ENCODE results near the gene RTP5.

Gene RTP5

DNA sequence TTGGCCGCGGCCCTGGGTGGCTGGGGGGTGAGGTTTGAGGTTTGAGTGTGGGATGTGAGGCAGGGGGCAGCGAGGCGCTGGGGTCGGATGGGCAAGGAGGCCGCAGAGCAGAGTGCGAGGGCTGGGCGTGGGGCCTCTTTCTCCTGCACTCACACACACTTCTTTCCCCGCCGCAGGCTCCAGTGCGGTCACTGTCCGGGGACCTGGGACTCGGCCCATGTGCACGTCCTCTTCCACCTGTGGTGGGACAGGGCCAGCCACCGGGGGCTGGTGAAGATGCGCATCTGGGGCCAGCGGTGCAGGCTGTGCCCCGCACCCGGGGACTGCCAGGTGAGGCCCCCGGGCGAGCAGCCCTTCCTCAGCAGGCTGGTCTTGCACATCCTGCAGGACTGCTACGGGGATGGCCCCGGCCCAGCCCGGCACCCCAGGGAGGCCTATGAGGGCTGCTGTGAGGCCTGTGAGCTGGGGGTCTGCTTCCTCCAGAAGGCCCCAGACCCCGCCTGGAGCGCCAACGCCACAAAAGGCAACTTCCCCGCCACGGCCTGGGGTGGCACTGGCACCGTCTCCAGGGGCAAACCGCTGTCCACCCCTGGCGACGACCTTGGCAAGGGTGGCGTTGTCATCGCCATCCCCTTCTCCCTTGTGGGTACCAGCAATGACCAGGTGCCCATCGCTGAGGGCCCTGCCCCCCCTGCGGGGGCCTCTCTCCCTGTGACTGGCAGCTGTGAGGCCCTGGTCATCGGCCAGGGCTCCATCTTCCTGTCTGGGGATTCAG, 2.2 kb downstream of the RTP5 start:
- no peak for DNase-seq

DNA sequence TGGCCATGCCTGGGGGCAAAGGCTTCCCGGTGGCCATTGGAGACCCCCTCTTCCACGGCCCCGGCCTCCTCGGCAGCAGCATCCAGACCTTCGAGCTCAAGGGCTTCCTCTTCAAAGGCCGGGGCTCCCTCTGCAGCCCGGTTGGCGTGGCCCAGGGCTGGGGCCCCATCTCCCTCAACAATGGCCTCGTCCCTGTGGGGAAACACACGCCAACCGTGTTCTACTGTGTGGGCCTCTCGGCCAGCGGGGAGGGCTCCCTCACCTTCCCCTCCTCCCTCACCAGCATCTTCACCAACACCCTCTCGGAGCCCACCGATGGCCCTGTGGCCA, 2.7 kb downstream of the RTP5 start:
- no peak for DNase-seq

DNA sequence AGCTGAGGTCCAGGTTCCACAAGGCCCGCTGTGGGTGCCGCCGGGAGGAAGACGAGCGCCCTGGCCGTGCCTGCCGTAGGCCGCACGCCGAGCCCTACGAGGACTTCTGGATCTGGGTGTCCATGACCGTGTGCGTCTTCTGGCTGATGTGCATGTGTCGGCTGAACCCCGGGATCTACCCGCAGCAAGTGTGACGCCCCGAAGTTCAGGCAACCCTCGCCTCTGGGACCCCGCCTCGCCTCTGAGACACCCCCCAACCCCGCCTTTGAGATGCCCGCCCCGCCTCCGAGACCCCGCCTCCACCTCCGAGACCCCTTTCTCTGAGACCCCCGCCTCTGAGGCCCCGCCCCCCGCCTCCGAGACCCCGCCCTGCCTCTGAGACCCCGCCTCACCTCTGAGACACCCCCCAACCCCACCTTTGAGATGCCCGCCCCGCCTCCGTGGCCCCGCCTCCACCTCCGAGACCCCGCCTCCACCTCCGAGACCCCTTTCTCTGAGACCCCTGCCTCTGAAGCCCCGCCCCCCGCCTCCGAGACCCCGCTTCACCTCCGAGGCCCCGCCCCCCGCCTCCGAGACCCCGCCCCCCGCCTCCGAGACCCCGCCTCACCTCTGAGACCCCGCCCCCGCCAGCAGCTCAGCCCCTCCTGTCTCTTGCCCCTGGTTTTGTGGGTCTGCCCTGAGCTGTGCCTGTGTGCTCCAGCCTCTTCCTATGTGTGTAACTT, 3.7 kb downstream of the RTP5 start:
- no peak for DNase-seq

DNA sequence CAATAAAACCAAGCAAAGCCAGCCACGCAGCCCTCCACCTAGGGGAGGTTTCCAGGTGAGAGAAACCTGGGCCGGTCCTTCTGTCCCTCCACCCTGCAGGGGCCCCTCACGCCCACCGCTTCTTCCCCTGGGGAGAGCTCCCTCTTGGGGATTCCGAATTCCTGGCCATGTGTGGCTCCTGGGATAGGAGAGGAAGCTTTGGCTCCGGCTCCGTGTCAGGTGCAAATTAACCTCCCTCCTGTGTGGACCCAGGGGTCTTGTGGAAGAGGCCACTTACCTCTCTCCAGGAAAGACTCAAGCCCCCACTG, 4.2 kb downstream of the RTP5 start:
- no peak for DNase-seq

DNA sequence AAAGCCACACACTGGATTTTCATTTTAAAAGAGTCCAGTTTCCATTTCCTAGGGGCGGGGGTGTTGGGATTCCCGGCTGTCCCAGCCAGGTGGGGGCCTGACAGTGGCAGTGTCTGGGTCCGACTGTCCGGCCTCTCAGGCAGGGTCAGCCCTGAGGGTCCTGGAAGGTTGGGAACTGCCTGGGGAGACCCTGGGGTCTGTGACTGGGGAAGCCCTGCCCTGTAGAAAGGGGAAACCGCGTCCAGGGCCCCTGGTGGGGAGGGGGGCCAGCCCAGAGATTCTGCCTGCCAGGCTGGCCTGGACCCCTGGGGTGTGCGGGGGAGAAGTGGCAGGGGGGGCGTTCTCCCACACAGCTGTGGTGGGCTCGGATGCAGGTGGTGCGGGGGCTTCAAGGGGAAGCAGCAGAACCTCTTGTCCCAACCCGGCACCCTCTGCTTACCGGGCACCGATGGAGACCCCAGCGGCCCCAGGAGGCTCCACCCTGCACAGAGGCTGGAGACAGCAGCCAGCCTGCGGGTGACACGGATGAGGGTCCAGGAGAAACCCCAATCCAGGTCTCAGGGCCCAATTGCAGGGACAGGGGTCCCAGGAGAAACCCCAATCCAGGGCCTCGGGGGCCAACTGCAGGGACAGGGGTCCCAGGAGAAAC, 4.9 kb downstream of the RTP5 start:
- no peak for DNase-seq

DNA sequence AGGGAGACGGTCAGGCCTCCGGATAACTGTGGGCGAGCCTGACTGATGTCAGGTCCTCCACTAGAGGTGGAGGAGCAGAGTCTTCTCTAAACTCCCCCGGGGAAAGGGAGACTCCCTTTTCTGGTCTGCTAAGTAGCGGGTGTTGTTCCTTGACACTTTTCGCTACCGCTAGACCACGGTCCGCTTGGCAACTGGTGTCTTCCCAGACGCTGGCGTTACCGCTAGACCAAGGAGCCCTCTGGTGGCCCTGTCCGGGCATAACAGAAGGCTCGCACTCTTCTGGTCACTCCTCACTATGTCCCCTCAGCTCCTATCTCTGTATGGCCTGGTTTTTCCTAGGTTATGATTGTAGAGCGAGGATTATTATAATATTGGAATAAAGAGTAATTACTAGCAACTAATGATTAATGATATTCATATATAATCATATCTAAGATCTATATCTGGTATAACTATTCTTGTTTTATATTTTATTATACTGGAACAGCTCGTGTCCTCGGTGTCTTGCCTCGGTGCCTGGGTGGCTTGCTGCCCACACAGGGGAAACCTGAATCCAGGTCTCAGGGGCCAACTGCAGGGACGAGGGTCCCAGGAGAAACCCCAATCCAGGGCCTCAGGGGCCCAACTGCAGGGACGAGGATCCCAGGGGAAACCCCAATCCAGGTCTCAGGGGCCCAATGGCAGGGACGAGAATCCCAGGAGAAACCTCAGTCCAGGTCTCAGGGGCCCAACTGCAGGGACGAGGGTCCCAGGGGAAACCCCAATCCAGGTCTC, 6.4 kb downstream of the RTP5 start:
- DNase-seq: peak; percentile 16

DNA sequence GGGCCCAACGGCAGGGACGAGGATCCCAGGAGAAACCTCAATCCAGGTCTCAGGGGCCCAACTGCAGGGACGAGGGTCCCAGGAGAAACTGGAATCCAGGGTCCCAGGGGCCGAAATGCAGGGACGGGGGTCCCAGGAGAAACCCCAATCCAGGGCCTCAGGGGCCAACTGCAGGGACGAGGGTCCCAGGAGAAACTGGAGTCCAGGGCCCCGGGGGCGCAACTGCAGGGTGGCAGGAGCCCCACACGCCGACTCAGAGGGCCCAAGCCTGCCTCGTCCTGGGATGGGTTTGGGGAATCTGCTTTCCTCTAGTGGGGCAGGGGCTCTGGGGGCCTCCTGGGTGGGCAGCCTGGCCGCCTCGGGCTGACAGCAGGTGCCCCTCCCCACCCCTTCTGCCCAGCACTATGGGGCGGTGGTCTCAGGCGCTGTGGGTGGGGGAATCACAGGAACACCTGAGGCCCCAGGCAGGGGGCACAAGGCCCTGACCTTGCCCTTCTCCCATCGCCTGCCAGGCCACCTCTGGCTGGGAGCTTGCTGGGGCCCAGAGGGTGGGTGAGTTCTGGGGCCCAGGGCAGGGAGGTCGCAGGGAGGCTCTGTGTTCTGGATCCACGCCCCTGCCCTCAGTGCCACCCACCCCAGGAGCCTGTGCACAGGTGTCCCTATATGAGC, 7.1 kb downstream of the RTP5 start:
- no peak for DNase-seq

DNA sequence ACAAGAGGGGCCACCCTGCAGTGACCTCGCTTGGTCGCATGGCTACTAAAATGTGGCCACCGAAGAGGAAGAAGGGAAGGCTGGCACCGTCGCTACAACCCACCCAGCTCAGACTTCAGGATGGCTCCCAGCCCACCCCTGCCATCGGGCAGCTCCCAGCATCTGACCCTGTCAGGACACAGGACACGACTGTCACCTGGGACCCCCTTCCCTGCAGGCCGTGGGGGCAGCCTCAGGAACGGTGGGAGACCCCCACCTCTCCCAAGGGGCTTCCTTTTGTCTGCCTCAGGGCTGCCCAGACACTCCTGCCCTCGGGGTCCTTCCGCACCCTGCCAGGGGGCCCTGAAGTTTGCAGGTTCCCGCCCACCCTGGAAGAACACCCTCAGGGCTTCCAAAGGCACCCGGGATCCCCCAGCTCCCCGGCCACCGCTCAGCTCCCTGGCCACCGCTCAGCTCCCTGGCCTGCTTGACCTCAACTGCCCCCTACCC, 7.7 kb downstream of the RTP5 start:
- no peak for DNase-seq

DNA sequence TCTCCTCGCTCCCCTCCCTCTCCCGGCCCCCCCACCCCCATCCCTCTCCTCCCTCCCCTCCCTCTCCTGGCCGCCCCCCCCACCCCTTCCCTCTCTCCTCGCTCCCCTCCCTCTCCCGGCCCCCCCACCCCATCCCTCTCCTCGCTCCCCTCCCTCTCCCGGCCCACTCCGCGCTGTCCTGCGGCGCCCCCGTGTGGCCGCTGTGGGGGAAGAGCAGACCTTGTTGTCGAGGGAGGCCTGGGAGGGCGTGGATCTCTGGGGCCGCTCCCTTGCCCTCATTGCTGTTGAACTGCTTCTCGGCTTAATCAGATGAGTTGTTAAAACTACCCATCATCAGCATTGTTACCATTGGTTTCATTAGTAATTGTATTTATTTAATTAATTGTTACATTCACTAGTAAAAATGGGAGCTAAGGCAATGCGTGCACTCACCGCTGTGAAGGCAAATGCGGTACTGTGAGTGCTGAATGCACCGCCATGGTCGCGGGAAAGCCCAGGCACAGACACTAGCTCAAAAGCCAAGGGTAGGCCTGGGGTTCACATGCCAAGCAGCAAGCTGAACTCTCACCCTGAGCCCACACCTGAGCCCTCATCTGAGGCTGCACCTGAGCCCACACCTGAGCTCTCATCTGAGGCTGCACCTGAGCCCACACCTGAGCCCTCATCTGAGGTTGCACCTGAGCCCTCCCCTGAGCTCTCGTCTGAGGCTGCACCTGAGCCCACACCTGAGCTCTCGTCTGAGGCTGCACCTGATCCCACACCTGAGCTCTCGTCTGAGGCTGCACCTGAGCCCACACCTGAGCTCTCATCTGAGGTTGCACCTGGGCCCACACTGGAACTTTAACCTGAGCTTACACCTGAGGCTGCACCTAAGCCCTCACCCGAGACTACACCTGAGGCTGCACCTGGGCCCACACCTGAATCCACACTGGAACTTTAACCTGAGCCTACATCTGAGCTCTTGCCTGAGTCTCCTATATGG, 8.8 kb downstream of the RTP5 start:
- peak; percentile 68 for DNase-seq

DNA sequence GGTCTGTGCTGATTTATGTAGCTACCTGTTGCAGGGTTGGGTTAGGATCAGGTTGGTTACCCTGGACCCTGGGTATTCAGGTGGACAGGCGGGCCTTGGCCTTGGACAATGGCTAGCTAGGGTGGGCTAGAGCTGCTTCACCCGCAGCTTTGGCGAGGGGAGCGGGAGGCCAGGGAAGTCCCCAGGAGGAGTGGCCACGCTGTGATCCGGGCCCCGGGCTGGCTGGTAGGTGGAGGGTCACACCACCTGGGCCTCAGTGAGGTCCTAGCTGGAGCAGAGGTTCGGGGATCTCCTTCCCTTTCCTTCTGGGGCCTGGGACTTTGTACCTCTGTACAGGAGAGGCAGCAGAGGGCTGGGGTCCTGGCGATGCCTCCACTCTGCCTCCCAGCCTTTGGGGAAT, 9.8 kb downstream of the RTP5 start:
- no peak for DNase-seq

DNA sequence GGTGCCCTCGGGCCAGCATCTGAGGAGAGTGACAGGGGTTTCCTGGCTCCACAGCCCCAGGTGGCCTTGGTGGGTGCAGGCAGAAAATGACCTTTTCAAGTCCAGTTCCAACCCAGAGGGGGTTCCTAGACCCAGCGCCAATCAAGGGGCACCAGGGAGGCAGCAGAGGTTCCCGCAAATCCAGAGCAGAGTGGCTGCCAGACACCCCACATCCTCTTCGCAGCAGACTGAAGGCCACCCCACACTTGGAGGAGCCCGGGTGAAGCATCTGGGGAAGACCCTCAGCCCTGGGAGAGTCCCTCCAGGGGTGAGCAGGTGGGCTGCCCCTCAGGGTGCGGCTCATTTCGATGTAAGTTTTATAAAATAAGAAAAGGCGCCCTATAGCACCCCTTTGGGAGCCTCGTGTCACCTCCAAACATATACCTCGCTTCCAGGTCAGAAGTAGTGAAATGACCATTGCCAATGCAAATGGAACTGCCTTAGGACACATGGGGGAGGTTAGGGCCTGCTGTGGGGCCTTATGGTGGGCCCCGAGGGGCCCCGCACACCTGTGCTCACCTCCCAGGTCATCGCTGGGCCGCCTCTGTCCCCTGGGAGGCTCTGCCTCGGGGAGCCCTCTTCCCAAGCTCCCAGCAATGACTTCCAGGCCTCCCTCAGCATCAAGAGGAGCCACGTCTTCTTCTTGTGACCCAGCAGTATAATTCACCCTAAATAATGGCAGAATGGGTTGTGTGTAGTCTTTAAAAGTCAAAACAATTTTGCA, 11.0 kb downstream of the RTP5 start:
- DNase-seq: no peak

DNA sequence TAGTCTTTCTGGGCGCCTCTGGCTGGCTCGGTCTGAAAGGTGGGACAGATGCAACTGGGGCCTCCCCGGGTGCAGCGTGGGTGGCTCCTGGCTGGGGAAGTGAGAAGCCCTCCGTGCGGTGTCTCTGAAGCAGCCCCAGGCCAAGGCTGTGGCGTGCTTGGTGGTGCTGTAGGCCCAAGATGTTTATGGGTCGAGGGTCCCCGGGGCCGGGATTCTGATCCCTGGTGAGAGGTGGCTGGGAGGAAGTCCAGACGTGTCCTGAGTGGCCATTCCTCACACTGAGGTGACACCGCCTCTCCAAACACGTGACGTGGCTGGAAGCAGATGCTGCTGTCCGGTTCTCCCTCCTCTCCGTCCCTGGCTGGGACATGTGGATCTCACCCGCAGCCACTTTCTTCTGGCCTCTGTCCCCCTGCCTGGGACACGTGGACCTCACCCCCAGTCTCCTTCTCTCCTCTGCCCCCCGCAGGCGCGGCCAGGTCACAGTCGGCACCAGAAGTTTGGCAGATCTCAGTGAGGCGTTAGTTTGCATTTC, 12.6 kb downstream of the RTP5 start:
- DNase-seq: no peak

DNA sequence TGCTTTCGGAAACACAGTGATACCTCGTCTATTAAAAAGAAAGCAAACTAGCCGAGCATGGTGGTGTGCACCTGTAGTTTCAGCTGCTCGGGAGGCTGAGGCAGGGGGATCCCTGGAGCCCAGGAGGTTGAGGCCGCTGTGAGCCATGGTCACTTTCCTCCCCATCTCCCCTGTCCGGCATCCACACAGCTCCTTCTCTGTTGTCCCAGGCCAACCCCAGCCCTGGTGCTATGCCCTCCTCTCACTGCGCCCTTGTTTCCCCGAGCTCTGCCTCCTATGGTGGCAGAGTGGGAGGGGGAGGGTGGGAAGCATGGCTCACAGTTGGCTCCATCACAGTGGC, 15.4 kb downstream of the RTP5 start:
- DNase-seq: no peak

DNA sequence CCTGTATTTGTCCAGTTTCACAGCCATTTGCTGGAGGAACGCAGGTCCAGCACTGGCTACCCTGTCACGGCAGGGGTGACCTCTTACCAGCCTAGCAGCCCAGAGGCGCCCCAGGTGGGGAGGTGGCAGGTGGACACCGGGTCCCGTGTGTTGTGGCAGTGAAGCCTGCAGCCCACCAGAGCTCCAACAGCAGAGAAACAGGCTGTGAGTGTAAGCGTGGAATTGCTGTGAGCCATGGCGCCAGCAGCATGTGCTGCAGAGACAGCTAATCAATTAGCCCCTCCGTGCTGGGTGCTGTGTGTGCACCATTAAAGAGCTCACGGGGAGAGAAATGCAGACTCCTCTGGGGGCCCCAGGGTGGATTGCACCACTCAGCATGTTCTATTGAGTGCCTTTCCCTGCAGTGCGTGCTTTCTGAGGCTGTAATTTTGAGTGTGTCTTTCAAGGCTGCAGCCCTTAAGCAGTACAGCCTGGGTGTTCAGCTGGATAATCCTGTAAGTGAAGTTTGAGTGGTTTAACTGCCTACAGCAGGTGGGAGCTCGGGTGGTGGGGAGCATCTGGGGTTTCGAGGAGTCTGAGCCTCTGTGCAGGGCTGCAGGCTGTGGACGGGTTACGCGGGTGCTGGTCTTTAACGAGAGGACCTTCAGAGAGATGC, 15.9 kb downstream of the RTP5 start:
- DNase-seq: no peak

DNA sequence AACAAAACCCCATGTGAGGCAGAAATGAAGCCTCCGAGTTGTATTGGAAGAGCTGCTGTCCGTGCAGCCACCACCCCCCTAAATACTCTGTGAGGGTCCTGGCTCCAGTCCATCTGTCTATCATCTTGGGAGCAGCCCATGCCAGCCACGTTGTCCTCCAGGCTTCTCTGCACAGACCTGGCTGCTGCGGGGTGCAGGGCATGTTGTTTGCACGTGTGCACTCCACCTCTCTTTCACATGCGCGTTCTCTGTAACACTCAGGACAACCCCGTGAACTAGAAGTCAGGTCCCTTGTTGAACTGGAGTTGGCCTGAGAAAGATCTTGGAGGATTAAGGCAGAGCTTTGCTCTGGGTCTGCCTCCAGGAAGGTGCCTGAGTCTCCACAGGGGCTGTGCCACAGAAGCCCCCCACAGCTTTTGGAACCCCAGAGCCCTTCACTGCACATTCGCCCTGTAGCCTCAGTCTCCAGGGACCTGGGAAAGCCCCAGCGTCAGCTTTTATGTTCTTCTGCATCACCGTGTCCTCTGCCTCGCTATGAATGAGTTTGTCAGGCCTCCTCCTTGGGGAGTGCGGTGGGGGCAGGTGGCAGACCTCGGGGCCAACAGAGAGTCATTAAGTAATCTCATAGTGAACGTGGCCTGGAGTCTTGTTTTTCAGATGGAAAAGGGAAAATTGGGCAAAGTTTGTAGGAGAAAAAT, 16.6 kb downstream of the RTP5 start:
- DNase-seq: no peak

DNA sequence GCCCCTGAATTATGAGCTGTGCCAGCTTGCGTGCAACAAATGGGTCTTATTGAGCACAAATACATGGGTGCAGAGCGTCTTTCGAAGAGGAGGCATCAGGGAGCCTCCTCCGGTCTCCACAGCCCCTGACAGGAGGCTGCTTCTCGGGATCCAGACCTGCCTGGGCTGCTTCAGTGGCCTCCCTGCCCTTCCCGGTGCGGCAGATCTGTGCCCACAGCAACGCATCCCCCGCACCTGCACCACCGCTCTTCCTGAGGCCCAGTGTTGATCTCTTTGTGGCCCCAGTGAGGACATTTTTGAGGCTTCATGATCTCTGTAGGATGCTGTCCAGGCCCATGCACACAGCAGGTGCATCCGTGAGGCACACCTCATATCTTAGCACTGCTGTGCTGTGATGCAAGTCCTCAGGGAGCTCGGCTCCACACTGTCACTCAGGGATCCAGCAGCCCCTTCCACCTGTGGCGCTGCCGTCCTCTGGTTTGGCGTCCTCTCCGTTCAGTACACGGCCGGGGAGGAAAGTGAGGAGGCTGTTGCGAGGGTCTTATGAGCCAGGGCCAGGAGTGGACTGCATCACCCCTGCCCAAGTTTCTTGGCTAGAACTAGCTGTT, 17.4 kb downstream of the RTP5 start:
- DNase-seq: no peak

DNA sequence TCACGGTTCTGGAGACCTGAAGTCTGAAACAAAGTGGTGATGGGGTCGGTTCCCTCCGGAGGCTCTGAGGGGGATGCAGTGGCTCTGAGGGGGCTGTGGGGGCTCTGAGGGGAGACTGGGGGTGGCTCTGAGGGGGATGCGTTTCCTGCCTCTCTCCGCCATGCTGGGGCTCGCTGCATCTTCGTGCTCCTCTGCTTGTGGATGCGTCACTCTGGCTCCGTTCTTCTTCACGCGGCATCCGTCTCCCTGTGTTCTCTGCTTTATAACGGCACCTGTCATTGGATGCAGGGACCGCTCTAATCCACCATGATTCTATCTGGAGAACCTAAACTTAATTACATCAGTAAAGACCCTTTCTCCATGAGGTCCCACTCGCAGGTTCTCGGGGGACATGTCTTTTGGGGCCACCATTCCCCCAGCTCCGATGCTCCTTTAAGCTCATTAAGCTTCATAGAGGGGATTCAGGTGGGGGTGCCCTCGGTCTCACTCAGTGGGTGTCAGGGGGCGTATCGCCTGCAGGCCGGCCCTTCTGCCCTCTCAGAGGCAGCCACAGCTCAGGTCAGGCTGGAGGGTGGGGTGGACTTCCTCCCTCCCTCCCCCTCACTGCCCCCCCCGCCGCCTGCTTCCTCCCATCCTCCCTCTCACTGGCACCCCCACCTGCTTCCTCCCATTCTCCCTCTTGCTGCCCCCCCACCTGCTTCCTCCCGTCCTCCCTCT, 18.4 kb downstream of the RTP5 start:
- DNase-seq: no peak

DNA sequence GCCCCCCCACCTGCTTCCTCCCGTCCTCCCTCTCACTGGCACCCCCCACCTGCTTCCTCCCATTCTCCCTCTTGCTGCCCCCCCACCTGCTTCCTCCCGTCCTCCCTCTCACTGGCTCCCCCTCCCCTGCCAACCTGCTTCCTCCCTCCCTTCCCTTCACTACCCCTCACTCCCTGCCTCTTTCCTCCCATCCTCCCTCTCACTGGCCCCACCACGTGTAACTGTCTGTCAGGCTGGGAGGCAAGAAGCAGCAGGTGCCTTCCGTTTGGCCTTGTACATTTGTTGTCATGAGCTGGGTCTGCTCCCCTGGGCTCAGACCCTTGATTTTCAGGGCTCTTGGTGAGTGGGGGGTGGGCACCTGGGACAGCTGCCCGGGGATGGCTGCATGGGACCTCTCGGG, 19.1 kb downstream of the RTP5 start:
- DNase-seq: no peak

All from fibroblast of upper back skin (primary cell).